Panc1 (cell line): Measurements from ENCODE around the gene PGGHG. TPM values are rescaled to one million over a fixed set of nuclear protein-coding genes. Genes with fewer than 3 reads are reported as not detected.
A peak's percentile ranks its signal among the peaks of the same experiment; 100 is the strongest.
"Not testable (repeated sequence)": the region's sequence is repeated elsewhere in the genome, so short reads cannot be mapped to it uniquely, and the experiment has no call there.

Source experiments
- ATAC-seq: fragments of 200-7000 bp; cut with Tn5 transposase; 2 replicates; pipeline ENCODE4 v1.9.1; 2020; ENCODE audit warnings: mild to moderate bottlenecking, moderate library complexity
- BruUV-seq: library from RNA; stranded (reverse); fragments of 400-500 nt; replicated peaks from 2 replicates; lab custom pipeline; 2021; lab: Mats Ljungman, UMichigan
- CTCF ChIA-PET: fragments of 300-600 bp; sonication (Branson Sonifier 250); formaldehyde crosslinking; loops from one replicate; lab custom pipeline; 2022; ENCODE audit warnings: antibody characterized with exemption; lab: Charles Lee
- POLR2A ChIA-PET: fragments of 300-600 bp; sonication (Branson Sonifier 250); formaldehyde crosslinking; loops from one replicate; lab custom pipeline; 2022; ENCODE audit warnings: antibody characterized with exemption; lab: Charles Lee
- DNase-seq: peaks from one replicate; pipeline ENCODE4 v3.0.0-alpha.2; 2010; ENCODE audit warnings: low read depth, low spot score
- H3K27ac ChIP-seq: 2 replicates; pipeline ENCODE4 v1.5.1; 2011; ENCODE audit warnings: mild to moderate bottlenecking, low read length, inconsistent platforms
- H3K27me3 ChIP-seq: fragments of 200-500 bp; sonication (Bioruptor generic); 2 replicates; pipeline ENCODE4 v1.6.0; 2014; ENCODE audit warnings: low read length, inconsistent platforms; ENCODE audit not compliant: control insufficient read depth, insufficient read depth
- H3K36me3 ChIP-seq: fragments of 200-500 bp; sonication (Bioruptor generic); 2 replicates; pipeline ENCODE4 v1.5.1; 2014; ENCODE audit warnings: inconsistent platforms, mild to moderate bottlenecking, low read length, moderate library complexity; ENCODE audit not compliant: control insufficient read depth, insufficient read depth
- H3K4me1 ChIP-seq: 2 replicates; pipeline ENCODE4 v1.5.1; 2011; ENCODE audit warnings: inconsistent platforms, mild to moderate bottlenecking, low read length, moderate library complexity; ENCODE audit not compliant: control insufficient read depth, insufficient read depth
- H3K4me3 ChIP-seq, 2 experiments: 2 replicates each; pipeline ENCODE4 v1.5.1; 2011 to 2012; ENCODE audit warnings: low read depth in 2 of 2, low read length in 2 of 2, mild to moderate bottlenecking in 2 of 2, inconsistent platforms in 1 of 2, moderate library complexity in 1 of 2
- H3K9me3 ChIP-seq: fragments of 200-500 bp; sonication (Bioruptor generic); 2 replicates; pipeline ENCODE4 v1.5.1; 2014; ENCODE audit warnings: low read depth, mild to moderate bottlenecking, inconsistent platforms, low read length, moderate library complexity; ENCODE audit not compliant: control insufficient read depth, insufficient read depth
- POLR2AphosphoS5 ChIP-seq: IDR thresholded peaks from 2 replicates; pipeline ENCODE4 v1.6.1; 2012; ENCODE audit warnings: mild to moderate bottlenecking, low read depth, low read length, moderate library complexity
- REST ChIP-seq, 2 experiments: IDR thresholded peaks; 2 replicates each; pipeline ENCODE4 v1.6.1; 2011 to 2012; ENCODE audit warnings: low read depth in 2 of 2, control low read depth in 1 of 2, low read length in 1 of 2, mild to moderate bottlenecking in 1 of 2, moderate library complexity in 1 of 2; ENCODE audit not compliant: insufficient read depth in 1 of 2
- SIN3A ChIP-seq: IDR thresholded peaks from 2 replicates; pipeline ENCODE4 v1.6.1; 2012; ENCODE audit warnings: low read depth, mild to moderate bottlenecking, low read length, moderate library complexity, borderline replicate concordance; ENCODE audit not compliant: insufficient read depth
- TCF7L2 ChIP-seq: IDR thresholded peaks from 2 replicates; pipeline ENCODE4 v1.6.1; 2011; ENCODE audit warnings: mild to moderate bottlenecking, low read depth, low read length, inconsistent platforms
- in situ Hi-C: cut with HindIII; loops from 2 replicates; pipeline ENCODE4 v1.10.0; 2016; ENCODE audit warnings: low sequenced_read_pairs, low pct_unique_long_range_greater_than_20kb
- intact Hi-C: fragments of 100-400 bp; cut with micrococcal nuclease; formaldehyde crosslinking; loops from one replicate; pipeline ENCODE4 v1.10.0; 2022; ENCODE audit not compliant: unreplicated experiment
- total RNA-seq: library from RNA; stranded (reverse); gene quantifications from one replicate; pipeline ENCODE4 v1.2.1, GENCODE V29; 2021; ENCODE audit not compliant: unreplicated experiment
- TF ChIP-seq, protein P1 (sequence below): fragments of 450-650 bp; IDR thresholded peaks from 2 replicates; pipeline ENCODE4 v1.5.1; 2017; ENCODE audit warnings: mild to moderate bottlenecking

PGGHG gene
- total RNA-seq, 1 experiment from 2014 or later: 115 TPM

DNA sequence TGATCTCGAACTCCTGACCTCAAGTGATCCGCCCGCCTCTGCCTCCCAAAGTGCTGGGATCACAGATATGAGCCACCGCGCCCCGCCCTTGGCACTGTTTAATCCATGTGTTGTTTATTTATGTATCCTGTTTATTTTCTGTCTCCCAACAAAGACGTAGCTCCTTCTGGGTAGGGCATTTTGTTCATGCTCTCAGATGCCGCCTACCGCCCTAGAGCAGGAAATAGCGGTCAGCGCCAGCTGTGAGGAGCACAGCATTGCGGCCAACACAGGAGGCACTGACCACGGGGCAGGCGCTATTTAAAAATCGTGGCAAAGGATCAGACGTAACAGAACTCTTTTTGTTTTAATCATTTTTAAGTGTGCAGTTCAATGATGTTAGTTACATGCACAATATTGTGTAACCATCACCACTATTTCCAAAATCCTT, 20.2 kb upstream of the PGGHG start:
- peaks cover 14% of the 10 kb centered on the region for H3K4me1 ChIP-seq
- TF ChIP-seq TCF7L2 (peak; percentile 38; the same call in 1 of the 2 replicates), SIN3A (0 out of 2 replicates have a peak, but pooled peaks have one; percentile 23)
- H3K27me3 ChIP-seq, BruUV-seq, H3K9me3 ChIP-seq, H3K36me3 ChIP-seq, intact Hi-C loops, in situ Hi-C loops, POLR2A ChIA-PET: not testable (repeated sequence)
- CTCF ChIA-PET: interaction anchor here (0.5 to 1.4 kb wide), 5 partner anchors 18 to 542 kb away, joined by 3 to 5 read pairs (median 3); no protein-coding TSS in a partner anchor
- peak overlapping the region; percentile 35 to 46 for H3K4me3 ChIP-seq
- peak; percentile 88 for DNase-seq
- peak overlapping the region; percentile 77 for H3K27ac ChIP-seq
- ATAC-seq: peak; percentile 95

DNA sequence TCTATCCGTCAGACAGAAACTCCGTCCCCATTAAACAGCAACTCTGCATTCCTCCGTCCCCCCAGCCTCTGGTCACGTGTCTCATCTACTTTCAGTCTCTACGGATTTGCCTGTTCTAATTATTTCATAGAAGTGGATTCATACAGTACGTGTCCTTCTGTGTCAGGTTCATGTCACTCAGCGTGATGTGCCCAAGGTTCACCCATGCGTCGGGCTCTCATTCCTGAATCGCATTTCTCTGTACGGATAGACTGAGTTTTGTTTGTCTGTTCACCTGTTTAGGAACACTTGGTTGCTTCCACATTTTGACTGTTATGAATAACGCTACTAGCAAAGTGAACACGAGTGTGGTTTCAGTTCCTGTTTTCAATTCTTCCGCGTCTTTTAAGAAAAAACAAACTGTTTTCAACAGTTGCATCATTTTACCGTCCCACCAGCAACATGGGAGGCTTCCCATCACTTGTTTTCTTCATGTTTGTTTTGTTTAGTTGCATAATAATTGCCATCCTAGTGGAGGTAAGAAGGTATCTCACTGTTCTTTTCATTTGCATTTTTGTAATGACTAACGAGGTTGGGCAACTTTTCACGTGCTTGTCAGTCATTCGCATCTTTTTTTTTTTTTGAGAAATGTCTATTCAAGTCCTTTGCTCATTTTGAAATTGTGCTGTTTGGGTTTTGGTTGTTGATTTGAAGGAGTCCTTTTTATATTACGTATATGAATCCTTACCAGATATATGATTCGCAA, 19.6 kb upstream of the PGGHG start:
- CTCF ChIA-PET: interaction anchor here (0.9 to 1.4 kb wide), 2 partner anchors 32 to 178 kb away, joined by 3 read pairs; no protein-coding TSS in a partner anchor
- BruUV-seq: no TSS peak
- intact Hi-C loops: no loop called here
- Histone ChIP-seq H3K36me3 (no peaks in the 10 kb centered on the region), H3K4me1 (peaks cover 14% of the 10 kb centered on the region), H3K27me3 (no peaks in the 10 kb centered on the region), H3K27ac (peak overlapping the region; percentile 77; the same call in 1 of the 2 replicates), H3K9me3 (peaks cover 3% of the 10 kb centered on the region; the same call in 1 of the 2 replicates), H3K4me3 (peak overlapping the region; percentile 35 to 46)
- POLR2A ChIA-PET: interaction anchor here (0.7 kb wide), 1 partner anchor 90 kb away, joined by 3 read pairs; no protein-coding TSS in a partner anchor
- ATAC-seq: peak; percentile 51
- DNase-seq: peak; percentile 68
- in situ Hi-C loops: no loop called here
- TF ChIP-seq POLR2AphosphoS5 (peak; percentile 7; the same call in 1 of the 2 replicates), TCF7L2 (peak; percentile 12; the same call in 1 of the 2 replicates), REST (IDR thresholded peaks at IDR 0.05; ENCODE audit: insufficient read depth in 1 of 2, low read depth in 2 of 2, low read length in 1 of 2) (no peak), SIN3A (0 out of 2 replicates have a peak, but pooled peaks have one; percentile 5)
- TF ChIP-seq, protein P1, sequence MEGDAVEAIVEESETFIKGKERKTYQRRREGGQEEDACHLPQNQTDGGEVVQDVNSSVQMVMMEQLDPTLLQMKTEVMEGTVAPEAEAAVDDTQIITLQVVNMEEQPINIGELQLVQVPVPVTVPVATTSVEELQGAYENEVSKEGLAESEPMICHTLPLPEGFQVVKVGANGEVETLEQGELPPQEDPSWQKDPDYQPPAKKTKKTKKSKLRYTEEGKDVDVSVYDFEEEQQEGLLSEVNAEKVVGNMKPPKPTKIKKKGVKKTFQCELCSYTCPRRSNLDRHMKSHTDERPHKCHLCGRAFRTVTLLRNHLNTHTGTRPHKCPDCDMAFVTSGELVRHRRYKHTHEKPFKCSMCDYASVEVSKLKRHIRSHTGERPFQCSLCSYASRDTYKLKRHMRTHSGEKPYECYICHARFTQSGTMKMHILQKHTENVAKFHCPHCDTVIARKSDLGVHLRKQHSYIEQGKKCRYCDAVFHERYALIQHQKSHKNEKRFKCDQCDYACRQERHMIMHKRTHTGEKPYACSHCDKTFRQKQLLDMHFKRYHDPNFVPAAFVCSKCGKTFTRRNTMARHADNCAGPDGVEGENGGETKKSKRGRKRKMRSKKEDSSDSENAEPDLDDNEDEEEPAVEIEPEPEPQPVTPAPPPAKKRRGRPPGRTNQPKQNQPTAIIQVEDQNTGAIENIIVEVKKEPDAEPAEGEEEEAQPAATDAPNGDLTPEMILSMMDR: no peak
